Measurements from ENCODE around the gene ARHGAP1.

DNA sequence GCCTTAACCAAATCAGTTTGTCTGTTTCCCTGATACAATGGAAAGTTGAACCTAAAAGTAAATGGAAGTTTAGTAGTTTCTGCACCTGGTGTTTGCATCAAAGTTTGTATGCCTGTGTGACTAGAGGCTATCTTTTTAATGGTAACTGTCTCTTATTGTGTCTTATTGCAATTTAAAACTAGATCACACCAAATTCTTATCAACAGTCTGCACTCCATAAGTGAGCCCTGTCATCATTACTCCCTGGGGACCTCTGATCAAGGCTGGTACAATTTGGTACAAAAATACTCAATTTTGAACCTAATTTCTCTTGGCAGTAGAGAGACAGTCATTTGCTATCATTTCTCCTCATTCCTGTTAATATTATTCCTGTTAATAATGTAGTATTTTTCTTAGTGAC, 38.1 kb downstream of the ARHGAP1 start:
- TF ChIP-seq, protein P1, sequence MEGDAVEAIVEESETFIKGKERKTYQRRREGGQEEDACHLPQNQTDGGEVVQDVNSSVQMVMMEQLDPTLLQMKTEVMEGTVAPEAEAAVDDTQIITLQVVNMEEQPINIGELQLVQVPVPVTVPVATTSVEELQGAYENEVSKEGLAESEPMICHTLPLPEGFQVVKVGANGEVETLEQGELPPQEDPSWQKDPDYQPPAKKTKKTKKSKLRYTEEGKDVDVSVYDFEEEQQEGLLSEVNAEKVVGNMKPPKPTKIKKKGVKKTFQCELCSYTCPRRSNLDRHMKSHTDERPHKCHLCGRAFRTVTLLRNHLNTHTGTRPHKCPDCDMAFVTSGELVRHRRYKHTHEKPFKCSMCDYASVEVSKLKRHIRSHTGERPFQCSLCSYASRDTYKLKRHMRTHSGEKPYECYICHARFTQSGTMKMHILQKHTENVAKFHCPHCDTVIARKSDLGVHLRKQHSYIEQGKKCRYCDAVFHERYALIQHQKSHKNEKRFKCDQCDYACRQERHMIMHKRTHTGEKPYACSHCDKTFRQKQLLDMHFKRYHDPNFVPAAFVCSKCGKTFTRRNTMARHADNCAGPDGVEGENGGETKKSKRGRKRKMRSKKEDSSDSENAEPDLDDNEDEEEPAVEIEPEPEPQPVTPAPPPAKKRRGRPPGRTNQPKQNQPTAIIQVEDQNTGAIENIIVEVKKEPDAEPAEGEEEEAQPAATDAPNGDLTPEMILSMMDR (IDR thresholded peaks at IDR 0.05) = no peak
- TF ChIP-seq POLR2A (IDR thresholded peaks at IDR 0.05) = no peak

Data from thyroid gland (tissue), 4 donors.